KG1 (cell line): Measurements from ENCODE around the gene LRRC49.
"Not testable (repeated sequence)": the region's sequence is repeated elsewhere in the genome, so short reads cannot be mapped to it uniquely, and the experiment has no call there.

Source experiments
- DNase-seq: peaks from one replicate; lab custom pipeline; 2025; lab: John Stamatoyannopoulos, UW

Gene LRRC49

GRCh38 chr15:70892002-70892911, at the start of gene LRRC49, which contains the start of gene THAP10:
Gene LRRC49 (plus strand): TSS chr15:70892826. CDS start chr15:70892895, 69 bp downstream.
Gene THAP10 (minus strand): TSS chr15:70892433. CDS start chr15:70892272, 161 bp downstream.
- DNase-seq, result no peak

- no peak for DNase-seq
These were observed 46.8 kb upstream of the LRRC49 start for GRCh38 chr15:70845602-70846360.

GRCh38 chr15:70851889-70852288, 40.7 kb upstream of the LRRC49 start:
- DNase-seq, result no peak

- no peak for DNase-seq
These were observed 39.9 kb upstream of the LRRC49 start for GRCh38 chr15:70852501-70853317.

- DNase-seq, result no peak
These were observed 39.2 kb upstream of the LRRC49 start for GRCh38 chr15:70853318-70853972.

- no peak for DNase-seq
These were observed 38.5 kb upstream of the LRRC49 start, which contains the start of gene LARP6 for GRCh38 chr15:70853973-70854665. Gene LARP6 (minus strand): TSS chr15:70854157. CDS start chr15:70854088, 69 bp downstream.

- no peak for DNase-seq
These were observed 38.0 kb upstream of the LRRC49 start for GRCh38 chr15:70854666-70854976.

- no peak for DNase-seq
These were observed 36.9 kb upstream of the LRRC49 start for GRCh38 chr15:70855764-70856163.

- no peak for DNase-seq
These were observed 36.3 kb upstream of the LRRC49 start for GRCh38 chr15:70856177-70856883.

GRCh38 chr15:70856884-70857561, 35.6 kb upstream of the LRRC49 start:
- DNase-seq, result no peak

- DNase-seq, result no peak
These were observed 34.9 kb upstream of the LRRC49 start for GRCh38 chr15:70857562-70858285.

- not testable (repeated sequence) for DNase-seq
These were observed 33.9 kb upstream of the LRRC49 start for GRCh38 chr15:70858614-70859321.

GRCh38 chr15:70859322-70859908, 33.2 kb upstream of the LRRC49 start:
- DNase-seq, result no peak

GRCh38 chr15:70859998-70860397, 32.6 kb upstream of the LRRC49 start:
- DNase-seq, result no peak

- DNase-seq, result no peak
These were observed 29.0 kb upstream of the LRRC49 start for GRCh38 chr15:70863450-70864218.

GRCh38 chr15:70866982-70867641, 25.5 kb upstream of the LRRC49 start:
- no peak for DNase-seq
